Endothelial cell of umbilical vein (primary cell): ENCODE measurements around the gene TNIP3. TPM values are rescaled to one million over a fixed set of nuclear protein-coding genes. Genes with fewer than 3 reads are reported as not detected.

ENCODE experiments used
- BruUV-seq: library from RNA; stranded (reverse); fragments of 400-500 nt; replicated peaks from 2 replicates; lab custom pipeline; 2021; lab: Mats Ljungman, UMichigan
- CTCF ChIA-PET: fragments of 300-600, 350-600 bp; sonication (Branson Sonifier 250); formaldehyde crosslinking; loops from one replicate; lab custom pipeline; 2021; ENCODE audit warnings: antibody characterized with exemption, inconsistent platforms; lab: Charles Lee
- POLR2A ChIA-PET: fragments of 300-600, 350-600 bp; sonication (Branson Sonifier 250); formaldehyde crosslinking; loops from one replicate; lab custom pipeline; 2021; ENCODE audit warnings: antibody characterized with exemption, inconsistent platforms; lab: Charles Lee
- DNase-seq: peaks from one replicate; pipeline ENCODE4 v3.0.0-alpha.2; 2011; ENCODE audit warnings: low read depth, low spot score
- FAIRE-seq: peaks from 2 replicates; lab custom pipeline; 2011; peaks lifted over from hg19 to GRCh38; lab: Jason Lieb, UNC
- H2AFZ ChIP-seq: 2 replicates; pipeline ENCODE4 v1.6.0; 2012; ENCODE audit warnings: low read depth, low read length, control low read depth, inconsistent platforms
- H3K27ac ChIP-seq: 2 replicates; pipeline ENCODE4 v1.5.1; 2011; ENCODE audit warnings: low read depth, mild to moderate bottlenecking, control low read depth, low read length, moderate library complexity; ENCODE audit not compliant: insufficient read depth
- H3K27me3 ChIP-seq, 2 experiments: 2 replicates each; pipeline versions ENCODE4 v1.6.0 to v1.6.1; 2011; ENCODE audit warnings: low read length in 2 of 2, mixed read lengths in 1 of 2; ENCODE audit not compliant: control insufficient read depth in 2 of 2, insufficient read depth in 2 of 2
- H3K36me3 ChIP-seq, 2 experiments: 2 replicates in 1 of 2; 3 replicates in 1 of 2; pipeline ENCODE4 v1.5.1; 2011; ENCODE audit warnings: low read length in 2 of 2, mild to moderate bottlenecking in 1 of 2, moderate library complexity in 1 of 2; ENCODE audit not compliant: control insufficient read depth in 2 of 2, insufficient read depth in 2 of 2; ENCODE audit errors: extremely low read depth in 1 of 2
- H3K4me1 ChIP-seq: 3 replicates; pipeline ENCODE4 v1.5.1; 2011; ENCODE audit warnings: mild to moderate bottlenecking, low read length; ENCODE audit not compliant: control insufficient read depth, insufficient read depth; ENCODE audit errors: extremely low read depth
- H3K4me2 ChIP-seq: 2 replicates; pipeline ENCODE4 v1.6.1; 2011; ENCODE audit warnings: low read length, control low read depth, mixed read lengths; ENCODE audit not compliant: insufficient read depth
- H3K4me3 ChIP-seq, 3 experiments: fragments of 200-600 bp in 1 of 3; sonication (generic), shearing (Covaris generic) in 1 of 3; replicated peaks in 1 of 3; 2 replicates each; pipeline ENCODE4 v1.5.1; 2011 to 2016; ENCODE audit warnings: control low read depth in 3 of 3, low read length in 3 of 3, mild to moderate bottlenecking in 2 of 3, inconsistent platforms in 1 of 3, low read depth in 1 of 3, moderate library complexity in 1 of 3; ENCODE audit not compliant: insufficient read depth in 1 of 3
- H3K79me2 ChIP-seq: 2 replicates; pipeline ENCODE4 v1.6.0; 2012; ENCODE audit warnings: low read length, inconsistent platforms; ENCODE audit not compliant: control insufficient read depth, insufficient read depth
- H3K9ac ChIP-seq: replicated peaks from 2 replicates; pipeline ENCODE3; 2011; ENCODE audit warnings: low read length, control low read depth; ENCODE audit not compliant: insufficient read depth; ENCODE audit errors: extremely low read depth
- H3K9me1 ChIP-seq: replicated peaks from 3 replicates; pipeline ENCODE4 v1.6.0; 2011; ENCODE audit warnings: mild to moderate bottlenecking, low read length; ENCODE audit not compliant: control insufficient read depth, insufficient read depth; ENCODE audit errors: extremely low read depth
- H3K9me3 ChIP-seq: replicated peaks from 2 replicates; pipeline ENCODE4 v1.5.1; 2012; ENCODE audit warnings: low read length, inconsistent platforms; ENCODE audit not compliant: control insufficient read depth, insufficient read depth
- H4K20me1 ChIP-seq: replicated peaks from 2 replicates; pipeline ENCODE3; 2011; ENCODE audit warnings: mild to moderate bottlenecking, low read length; ENCODE audit not compliant: control insufficient read depth, insufficient read depth; ENCODE audit errors: extremely low read depth
- CTCF ChIP-seq, 2 donors: IDR thresholded peaks; 1 replicate in 1 of 2; 2 replicates in 1 of 2; pipeline ENCODE4 v1.5.1; 2011; ENCODE audit warnings: low read length in 2 of 2, mild to moderate bottlenecking in 2 of 2, moderate library complexity in 2 of 2, control low read depth in 1 of 2, inconsistent platforms in 1 of 2, low read depth in 1 of 2; ENCODE audit not compliant: insufficient read depth in 1 of 2; ENCODE audit errors: extremely low read depth in 1 of 2
- EZH2 ChIP-seq: IDR thresholded peaks from 2 replicates; pipeline ENCODE4 v1.6.1; 2012; ENCODE audit warnings: borderline replicate concordance, low read depth, mild to moderate bottlenecking, moderate library complexity, low read length, inconsistent platforms; ENCODE audit not compliant: severe bottlenecking
- FOS ChIP-seq: IDR thresholded peaks from 2 replicates; pipeline ENCODE4 v1.6.1; 2011; ENCODE audit warnings: mild to moderate bottlenecking, low read length, moderate library complexity, borderline replicate concordance; ENCODE audit not compliant: insufficient read depth
- GATA2 ChIP-seq: IDR thresholded peaks from 2 replicates; pipeline ENCODE4 v1.7.0; 2011; ENCODE audit warnings: low read depth, mild to moderate bottlenecking, moderate library complexity, mixed read lengths, low read length; ENCODE audit not compliant: insufficient read length, insufficient read depth
- JUN ChIP-seq: IDR thresholded peaks from 2 replicates; pipeline ENCODE4 v1.6.1; 2011; ENCODE audit warnings: borderline replicate concordance, low read depth; ENCODE audit not compliant: insufficient read length, insufficient read depth
- MAX ChIP-seq: IDR thresholded peaks from 2 replicates; pipeline ENCODE4 v1.6.1; 2011; ENCODE audit not compliant: insufficient read depth, insufficient read length
- MYC ChIP-seq: IDR thresholded peaks from one replicate; pipeline ENCODE4 v1.6.1; 2011; ENCODE audit warnings: mild to moderate bottlenecking, low read depth, low read length
- POLR2A ChIP-seq: IDR thresholded peaks from 2 replicates; pipeline ENCODE4 v1.6.1; 2012; ENCODE audit warnings: low read depth, mild to moderate bottlenecking, control low read depth, low read length
- POLR2AphosphoS5 ChIP-seq: IDR thresholded peaks from 2 replicates; pipeline ENCODE4 v1.6.1; 2012; ENCODE audit warnings: low read depth, mild to moderate bottlenecking, control low read depth, low read length, moderate library complexity; ENCODE audit not compliant: insufficient read depth
- dilution Hi-C: fragments of 300-500 bp; cut with MboI; formaldehyde crosslinking; loops from one replicate; pipeline ENCODE4 v1.15.0; 2019; ENCODE audit warnings: low sequenced_read_pairs; ENCODE audit not compliant: extremely low pct_ligation_motif_present
- intact Hi-C: fragments of 100-400 bp; cut with micrococcal nuclease; formaldehyde crosslinking; loops from one replicate; pipeline ENCODE4 v1.10.0; 2022
- polyA plus RNA-seq, 4 experiments: library from polyadenylated mRNA; depleted of rRNA in 3 of 4; stranded (reverse) in 3 of 4; unstranded in 1 of 4; fragments of >200 nt; gene quantifications; 2 replicates each; pipeline versions ENCODE4 v1.2.1 to v1.2.3, GENCODE V29; 2011 to 2012; ENCODE audit warnings: missing spikeins in 1 of 4
- total RNA-seq: library from RNA; stranded (reverse); gene quantifications from 2 replicates; pipeline ENCODE4 v1.2.3, GENCODE V29; 2021

TNIP3 gene
- total and polyA plus RNA-seq, 2 donors (not counting 3 experiments of a cell fraction or from before 2014, with no cell fraction given): not detected

DNA sequence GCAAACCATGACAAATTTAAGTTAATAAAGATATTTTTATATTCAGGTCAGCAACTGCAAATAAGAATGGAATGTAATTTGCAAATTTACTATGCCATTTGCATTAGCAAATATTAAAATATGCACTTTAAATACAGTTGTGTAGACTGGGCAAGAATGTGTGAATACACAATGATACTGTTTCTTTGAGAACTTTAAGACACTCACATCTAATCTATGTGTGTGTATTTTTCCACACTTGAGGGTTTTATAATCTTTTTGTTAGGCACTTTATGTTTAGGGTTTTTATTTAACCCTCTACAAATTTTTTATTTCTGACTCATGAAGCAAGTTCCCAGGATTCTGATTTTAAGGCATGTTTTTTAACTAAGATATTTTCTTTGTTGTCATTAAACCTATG lies 67.9 kb downstream of the TNIP3 start:
- dilution Hi-C loops: no loop called here
- Histone ChIP-seq H4K20me1 (no peaks in the 10 kb centered on the region), H3K9me1 (no peaks in the 10 kb centered on the region), H3K4me3 (no peak overlapping the region), H2AFZ (no peak overlapping the region), H3K9ac (no peak overlapping the region), H3K4me2 (no peak overlapping the region), H3K36me3 (no peaks in the 10 kb centered on the region), H3K27me3 (no peaks in the 10 kb centered on the region), H3K4me1 (no peaks in the 10 kb centered on the region), H3K27ac (no peak overlapping the region), H3K79me2 (no peaks in the 10 kb centered on the region), H3K9me3 (no peaks in the 10 kb centered on the region)
- TF ChIP-seq MAX: no peak
- TF ChIP-seq FOS: no peak
- TF ChIP-seq CTCF (IDR thresholded peaks at IDR 0.05; ENCODE audit: extremely low read depth in 1 of 2, insufficient read depth in 1 of 2, low read depth in 1 of 2, low read length in 2 of 2): no peak
- no peak for TF ChIP-seq JUN
- TF ChIP-seq GATA2: no peak
- TF ChIP-seq POLR2A: no peak
- TF ChIP-seq MYC: no peak
- TF ChIP-seq POLR2AphosphoS5: no peak
- TF ChIP-seq EZH2: no peak
- no peak for DNase-seq
- BruUV-seq: no TSS peak
- no peak for FAIRE-seq
- intact Hi-C loops: loop anchor here (1.0 kb wide), 3 partner anchors 377 to 1025 kb away; no protein-coding TSS in a partner anchor
- ChIA-PET POLR2A (no interaction called here), CTCF (interaction anchor here (0.9 to 2.0 kb wide), 5 partner anchors 15 to 941 kb away, joined by 3 to 16 read pairs (median 7); no protein-coding TSS in a partner anchor)
